Loucy (cell line): ENCODE data around the gene ABCG4.

Experiments used
- CTCF ChIP-seq: fragments of 200-600 bp; sonication (generic); conservative IDR thresholded peaks from 2 replicates; pipeline ENCODE4 v1.5.1; 2014; ENCODE audit warnings: mild to moderate bottlenecking, antibody characterized with exemption, low read length
- EZH2phosphoT487 ChIP-seq: fragments of 200-600 bp; IDR thresholded peaks from 2 replicates; pipeline ENCODE4 v1.6.1; 2018; ENCODE audit warnings: antibody characterized with exemption, mild to moderate bottlenecking, moderate library complexity, borderline replicate concordance

GRCh38 chr11:119120639-119121007 lies 28.2 kb upstream of the ABCG4 start:
- TF ChIP-seq CTCF: no peak
- no peak for TF ChIP-seq EZH2phosphoT487
